ENCODE data around the gene NLRP3.

The NLRP3 gene

DNA sequence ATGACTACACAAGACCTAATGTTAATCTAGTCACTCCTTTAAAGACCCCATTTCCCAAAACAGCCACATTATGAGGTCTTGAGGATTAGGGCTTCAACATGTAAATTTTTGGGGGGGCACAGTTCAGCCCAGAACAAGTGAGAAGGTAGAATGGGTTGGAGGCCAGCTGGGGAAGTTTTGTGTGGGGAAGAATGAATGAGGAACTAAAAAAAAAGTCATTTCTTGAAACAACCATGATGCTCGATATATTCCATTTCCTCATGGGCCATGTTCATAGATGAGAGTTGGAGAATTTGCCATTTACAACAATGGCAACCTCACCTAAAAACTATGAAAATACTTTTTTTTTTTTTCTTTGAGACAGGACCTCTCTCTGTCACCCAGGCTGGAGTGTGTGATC is 14.5 kb downstream of the NLRP3 start:
- no peak for DNase-seq (ENCODE audit: low read depth)
- no peak overlapping the region for H3K4me3 ChIP-seq (ENCODE audit: low read depth, low read length)
- no peak for TF ChIP-seq CTCF (IDR thresholded peaks at IDR 0.05; ENCODE audit: control insufficient read depth, extremely low read depth, insufficient read depth)

DNA sequence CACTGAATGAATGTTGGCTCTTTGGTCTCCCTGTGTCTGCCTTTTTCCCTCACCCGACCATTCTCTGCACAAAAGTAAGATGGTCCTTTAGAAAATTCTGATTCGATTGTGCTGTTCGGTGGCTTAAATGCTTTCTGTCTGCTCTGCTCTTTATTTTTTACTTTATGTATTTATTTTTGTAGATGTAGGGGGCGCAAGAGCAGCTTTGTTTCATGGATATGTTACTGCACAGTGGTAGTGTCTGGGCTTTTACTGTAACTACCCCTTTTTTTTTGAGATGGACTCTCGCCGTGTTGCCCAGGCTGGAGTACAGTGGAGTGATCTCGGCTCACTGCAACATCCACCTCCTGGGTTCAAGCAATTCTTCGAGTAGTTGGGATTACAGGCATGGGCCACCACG is 15.7 kb downstream of the NLRP3 start:
- TF ChIP-seq CTCF (IDR thresholded peaks at IDR 0.05; ENCODE audit: control insufficient read depth, extremely low read depth, insufficient read depth) = no peak
- DNase-seq (ENCODE audit: low read depth) = no peak

GRCh38 chr1:247434005-247434404 is 18.0 kb downstream of the NLRP3 start:
- no peak for TF ChIP-seq CTCF (IDR thresholded peaks at IDR 0.05; ENCODE audit: control insufficient read depth, extremely low read depth, insufficient read depth)
- no peak for DNase-seq (ENCODE audit: low read depth)
- no peak overlapping the region for H3K4me3 ChIP-seq (ENCODE audit: low read depth, low read length)

More for the DNA sequence above, 15.7 kb downstream of the NLRP3 start:
- no peak overlapping the region for H3K4me3 ChIP-seq (ENCODE audit: low read depth, low read length)

DNA sequence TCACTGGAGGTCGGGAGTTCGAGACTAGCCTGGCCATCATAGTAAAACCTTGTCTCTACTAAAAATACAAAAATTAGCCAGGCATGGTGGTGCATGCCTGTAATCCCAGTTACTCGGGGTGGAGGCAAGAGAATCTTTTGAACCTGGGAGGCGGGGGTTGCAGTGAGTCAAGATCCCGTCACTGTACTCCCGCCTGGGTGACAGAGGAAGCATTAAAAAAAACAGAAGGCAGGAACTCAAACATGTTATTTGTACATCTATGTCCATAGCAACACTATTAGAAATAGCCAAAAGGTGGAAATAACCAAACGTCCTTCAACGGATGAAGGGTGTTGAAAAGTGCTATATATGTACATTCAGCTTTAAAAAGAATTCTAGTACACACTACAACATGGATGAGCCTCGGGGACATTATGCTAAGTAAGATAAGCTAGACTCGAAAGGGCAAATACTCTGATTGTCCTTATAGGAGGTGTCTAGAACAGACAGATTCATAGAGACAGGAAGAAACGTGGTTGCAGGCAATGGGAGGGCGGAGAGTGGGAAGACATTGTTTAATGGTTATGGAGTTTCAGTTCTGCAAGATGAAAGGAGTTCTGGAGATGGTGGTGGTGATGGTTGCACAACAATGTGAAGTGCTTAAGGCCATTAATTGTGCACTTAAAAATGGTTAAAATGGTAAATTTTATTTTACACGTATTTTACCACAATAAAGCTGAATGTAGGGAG is 19.2 kb downstream of the NLRP3 start:
- H3K4me3 ChIP-seq (ENCODE audit: low read depth, low read length) = no peak overlapping the region
- TF ChIP-seq CTCF (IDR thresholded peaks at IDR 0.05; ENCODE audit: control insufficient read depth, extremely low read depth, insufficient read depth) = no peak
- no peak for DNase-seq (ENCODE audit: low read depth)

DNA sequence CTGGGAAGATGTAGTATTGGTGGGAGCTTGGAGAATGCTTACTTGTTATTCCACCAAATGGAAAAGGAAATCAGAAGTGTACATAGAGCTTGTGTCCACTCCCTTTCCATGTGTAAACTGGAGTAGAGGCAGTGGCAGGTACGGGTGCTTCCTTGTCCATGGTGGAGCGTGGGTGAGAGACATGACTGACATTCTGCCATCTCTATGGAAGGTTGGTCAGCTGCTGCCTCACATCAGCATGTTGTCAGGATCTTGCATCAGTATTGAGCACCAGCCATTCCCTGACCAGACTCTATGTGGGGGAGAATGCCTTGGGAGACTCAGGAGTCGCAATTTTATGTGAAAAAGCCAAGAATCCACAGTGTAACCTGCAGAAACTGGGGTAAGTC is 19.8 kb downstream of the NLRP3 start:
- H3K4me3 ChIP-seq (ENCODE audit: low read depth, low read length) = no peak overlapping the region
- DNase-seq (ENCODE audit: low read depth) = no peak
- no peak for TF ChIP-seq CTCF (IDR thresholded peaks at IDR 0.05; ENCODE audit: control insufficient read depth, extremely low read depth, insufficient read depth)

DNA sequence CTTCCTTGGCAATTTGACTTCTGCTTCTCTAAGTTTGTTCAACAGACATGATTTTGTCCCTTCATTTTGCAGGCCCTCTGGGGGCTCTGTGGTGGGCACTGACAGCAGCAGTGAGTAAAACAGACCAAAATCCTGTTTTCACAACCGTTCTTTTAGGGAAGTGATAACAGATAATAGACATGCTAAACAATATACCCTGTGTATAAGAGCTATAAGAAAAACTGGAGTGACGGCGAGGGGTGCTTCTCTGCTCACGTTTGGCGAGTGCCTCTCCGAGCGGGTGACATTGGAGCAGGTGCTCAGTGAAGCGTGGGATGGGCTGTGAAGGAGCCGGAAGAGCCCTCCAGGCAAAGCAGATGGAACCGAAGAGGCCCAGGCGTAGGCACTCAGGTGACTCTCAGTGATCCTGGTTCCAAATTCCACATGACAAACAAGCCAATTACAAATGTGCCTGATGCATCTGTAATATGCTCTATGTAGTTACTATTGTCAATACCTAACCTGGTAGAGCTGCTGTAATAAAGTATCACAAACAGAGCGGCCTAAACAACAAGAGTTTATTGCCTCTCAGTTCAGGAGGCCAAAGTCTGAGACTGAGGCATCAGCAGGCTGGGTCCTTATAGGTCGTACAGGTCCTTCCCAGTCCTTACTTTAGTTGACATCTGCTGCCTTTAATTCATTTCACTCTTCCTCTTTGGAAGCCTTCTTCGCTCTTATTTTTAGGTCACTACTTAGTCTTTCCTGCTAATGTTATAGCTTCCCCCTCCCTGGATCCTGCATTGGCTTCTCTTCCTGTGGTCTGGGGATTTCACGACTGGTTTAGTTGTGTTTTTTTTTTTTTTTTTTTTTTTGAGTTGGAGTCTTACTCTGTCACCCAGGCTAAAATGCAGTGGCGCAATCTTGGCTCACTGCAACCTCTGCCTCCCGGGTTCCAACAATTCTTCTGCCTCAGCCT is 21.9 kb downstream of the NLRP3 start:
- no peak for TF ChIP-seq CTCF (IDR thresholded peaks at IDR 0.05; ENCODE audit: control insufficient read depth, extremely low read depth, insufficient read depth)
- H3K4me3 ChIP-seq (ENCODE audit: low read depth, low read length) = no peak overlapping the region
- DNase-seq (ENCODE audit: low read depth) = no peak
